HG03558 (cell line): ENCODE measurements around the gene DPH7.
"Not testable (repeated sequence)": the region's sequence is repeated elsewhere in the genome, so short reads cannot be mapped to it uniquely, and the experiment has no call there.

Source experiments
- ATAC-seq: cut with Tn5 transposase; IDR thresholded peaks from one replicate; pipeline ENCODE4 v1.9.1; 2021; ENCODE audit warnings: moderate number of reproducible peaks; ENCODE audit not compliant: unreplicated experiment; ENCODE audit errors: extremely low read depth

Gene DPH7

GRCh38 chr9:137551264-137552021, 27.3 kb downstream of the DPH7 start, which contains the start of gene MRPL41:
Gene MRPL41, plus strand, starts transcription at chr9:137551879. Its CDS starts 203 bp downstream, at chr9:137552082.
- ATAC-seq: peak; percentile 50

- ATAC-seq: not testable (repeated sequence)
Observed at GRCh38 chr9:137550958-137551263, 27.8 kb downstream of the DPH7 start.

- ATAC-seq: no peak
Observed at GRCh38 chr9:137550231-137550621, 28.5 kb downstream of the DPH7 start, which contains the start of gene PNPLA7. Gene PNPLA7, minus strand, starts transcription at chr9:137550402. Its CDS starts 205 bp downstream, at chr9:137550197.

- no peak for ATAC-seq
Observed at GRCh38 chr9:137547687-137548543, 30.8 kb downstream of the DPH7 start.

- no peak for ATAC-seq
Observed at GRCh38 chr9:137545123-137545522, 33.6 kb downstream of the DPH7 start.

- ATAC-seq: no peak
Observed at GRCh38 chr9:137544176-137544760, 34.5 kb downstream of the DPH7 start.

GRCh38 chr9:137543237-137543963, 35.3 kb downstream of the DPH7 start:
- ATAC-seq: no peak

- no peak for ATAC-seq
Observed at GRCh38 chr9:137542486-137542885, 36.2 kb downstream of the DPH7 start.

GRCh38 chr9:137540536-137540935, 38.2 kb downstream of the DPH7 start:
- no peak for ATAC-seq

- no peak for ATAC-seq
Observed at GRCh38 chr9:137538058-137538457, 40.7 kb downstream of the DPH7 start.

GRCh38 chr9:137536594-137537131, 42.1 kb downstream of the DPH7 start:
- ATAC-seq: not testable (repeated sequence)

GRCh38 chr9:137535120-137535428, 43.7 kb downstream of the DPH7 start:
- ATAC-seq: no peak

GRCh38 chr9:137534256-137535119, 44.2 kb downstream of the DPH7 start:
- no peak for ATAC-seq

GRCh38 chr9:137532891-137533468, 45.7 kb downstream of the DPH7 start:
- ATAC-seq: not testable (repeated sequence)

GRCh38 chr9:137531099-137531765, 47.5 kb downstream of the DPH7 start:
- ATAC-seq: no peak

GRCh38 chr9:137530331-137530730, 48.4 kb downstream of the DPH7 start:
- no peak for ATAC-seq

- no peak for ATAC-seq
Observed at GRCh38 chr9:137524981-137525317, 53.8 kb downstream of the DPH7 start.

GRCh38 chr9:137524161-137524980, 54.4 kb downstream of the DPH7 start:
- no peak for ATAC-seq
